Fibroblast of the aortic adventitia (primary cell): Measurements from ENCODE around the gene SLA2. TPM values are rescaled to one million over a fixed set of nuclear protein-coding genes. Genes with fewer than 3 reads are reported as not detected.

ENCODE experiments used
- DNase-seq: peaks from one replicate; pipeline ENCODE4 v3.0.0-alpha.2; 2010; ENCODE audit warnings: low read depth
- H3K4me3 ChIP-seq: 2 replicates; pipeline ENCODE4 v1.5.1; 2011; ENCODE audit warnings: low read depth, mild to moderate bottlenecking, control low read depth, low read length, moderate library complexity
- small RNA-seq: library from RNA; depleted of rRNA; stranded (forward); fragments of <200 nt; gene quantifications from one replicate; pipeline ENCODE3, GENCODE V24; 2012
- total RNA-seq: library from RNA; depleted of rRNA; stranded (reverse); fragments of >200 nt; gene quantifications from 2 replicates; pipeline ENCODE4 v1.2.3, GENCODE V29; 2012; ENCODE audit warnings: low replicate concordance
- TF ChIP-seq, protein P1 (sequence below): IDR thresholded peaks from 2 replicates; pipeline ENCODE4 v1.5.1; 2011; ENCODE audit warnings: mild to moderate bottlenecking, low read length, control low read depth, inconsistent platforms; ENCODE audit not compliant: insufficient read depth

The SLA2 gene
- total RNA-seq, 1 donor, result not detected

DNA sequence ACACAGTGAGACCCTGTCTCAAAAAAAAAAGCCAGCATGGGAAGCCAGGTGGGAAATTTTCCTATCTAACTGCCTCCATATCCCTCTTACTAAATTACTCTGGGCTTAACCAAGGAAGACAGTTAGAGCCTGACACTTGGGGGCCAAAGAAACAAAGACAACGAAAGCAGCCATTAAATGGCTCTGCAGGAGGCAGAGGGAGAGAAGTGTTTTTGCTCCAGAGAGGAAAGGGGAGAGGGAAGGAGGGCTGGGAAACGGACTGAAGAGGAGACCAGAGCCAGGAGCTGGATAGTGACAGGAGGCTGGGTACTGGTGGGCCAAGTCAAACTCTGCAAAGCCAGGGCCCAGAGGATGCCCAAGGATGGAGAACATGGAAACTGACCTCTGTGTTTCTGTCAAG, 83.3 kb downstream of the SLA2 start:
- TF ChIP-seq, protein P1, sequence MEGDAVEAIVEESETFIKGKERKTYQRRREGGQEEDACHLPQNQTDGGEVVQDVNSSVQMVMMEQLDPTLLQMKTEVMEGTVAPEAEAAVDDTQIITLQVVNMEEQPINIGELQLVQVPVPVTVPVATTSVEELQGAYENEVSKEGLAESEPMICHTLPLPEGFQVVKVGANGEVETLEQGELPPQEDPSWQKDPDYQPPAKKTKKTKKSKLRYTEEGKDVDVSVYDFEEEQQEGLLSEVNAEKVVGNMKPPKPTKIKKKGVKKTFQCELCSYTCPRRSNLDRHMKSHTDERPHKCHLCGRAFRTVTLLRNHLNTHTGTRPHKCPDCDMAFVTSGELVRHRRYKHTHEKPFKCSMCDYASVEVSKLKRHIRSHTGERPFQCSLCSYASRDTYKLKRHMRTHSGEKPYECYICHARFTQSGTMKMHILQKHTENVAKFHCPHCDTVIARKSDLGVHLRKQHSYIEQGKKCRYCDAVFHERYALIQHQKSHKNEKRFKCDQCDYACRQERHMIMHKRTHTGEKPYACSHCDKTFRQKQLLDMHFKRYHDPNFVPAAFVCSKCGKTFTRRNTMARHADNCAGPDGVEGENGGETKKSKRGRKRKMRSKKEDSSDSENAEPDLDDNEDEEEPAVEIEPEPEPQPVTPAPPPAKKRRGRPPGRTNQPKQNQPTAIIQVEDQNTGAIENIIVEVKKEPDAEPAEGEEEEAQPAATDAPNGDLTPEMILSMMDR, result no peak

More for the DNA sequence above, 83.3 kb downstream of the SLA2 start:
- no peak overlapping the region for H3K4me3 ChIP-seq
- DNase-seq, result no peak

Small RNA genes within 50 kb of the gene (small RNA-seq; reads per million reads assigned to genes)
- not detected for gene RF00019

Other genes with a start within 250 kb of the SLA2 start
- gene MYL9, start 104.7 kb downstream of the SLA2 start, total RNA-seq, result 43.6 and 50.0 TPM in 2 replicates
- 3.1 and 4.8 TPM in 2 replicates for gene TGIF2, start 72.6 kb downstream of the SLA2 start, total RNA-seq
- gene RAB5IF, start 40.4 kb downstream of the SLA2 start, total RNA-seq, result 30.3 and 59.1 TPM in 2 replicates
- gene NDRG3, start 99.9 kb upstream of the SLA2 start, total RNA-seq, result 15.3 and 23.1 TPM in 2 replicates
- gene DSN1, start 127.6 kb upstream of the SLA2 start, total RNA-seq, result 10.2 and 40.4 TPM in 2 replicates
- gene TLDC2, start 229.9 kb upstream of the SLA2 start, total RNA-seq, result 0.18 TPM in 1 of 2 replicates, not detected in the other